SKM-1 treated with dmso at 0.1 percent for 144 hours (cell line): ENCODE measurements around the gene CYTH1.

Source experiments
- DNase-seq: peaks from one replicate; lab custom pipeline; 2025; ENCODE audit not compliant: unreplicated experiment; lab: John Stamatoyannopoulos, UW

CYTH1 gene

GRCh38 chr17:78781893-78782304 is at the start of gene CYTH1:
Gene CYTH1, minus strand, starts transcription at chr17:78782273. Its CDS starts 50 bp downstream, at chr17:78782223.
- no peak for DNase-seq

- DNase-seq: no peak
Observed at GRCh38 chr17:78829477-78829876, 47.4 kb upstream of the CYTH1 start.

GRCh38 chr17:78828470-78829185 is 46.6 kb upstream of the CYTH1 start:
- DNase-seq: no peak

- DNase-seq: no peak
Observed at GRCh38 chr17:78826836-78827509, 44.9 kb upstream of the CYTH1 start.

- no peak for DNase-seq
Observed at GRCh38 chr17:78826421-78826820, 44.3 kb upstream of the CYTH1 start.

GRCh38 chr17:78825696-78826095 is 43.6 kb upstream of the CYTH1 start:
- no peak for DNase-seq

GRCh38 chr17:78824240-78824639 is 42.2 kb upstream of the CYTH1 start:
- no peak for DNase-seq

GRCh38 chr17:78823282-78824046 is 41.4 kb upstream of the CYTH1 start:
- DNase-seq: no peak

- DNase-seq: no peak
Observed at GRCh38 chr17:78822552-78822951, 40.5 kb upstream of the CYTH1 start.

GRCh38 chr17:78821961-78822360 is 39.9 kb upstream of the CYTH1 start:
- no peak for DNase-seq

GRCh38 chr17:78820841-78821240 is 38.8 kb upstream of the CYTH1 start:
- DNase-seq: no peak

- DNase-seq: no peak
Observed at GRCh38 chr17:78819806-78820792, 38.0 kb upstream of the CYTH1 start.

GRCh38 chr17:78819402-78819801 is 37.3 kb upstream of the CYTH1 start:
- no peak for DNase-seq

GRCh38 chr17:78818932-78819331 is 36.9 kb upstream of the CYTH1 start:
- no peak for DNase-seq

- no peak for DNase-seq
Observed at GRCh38 chr17:78818152-78818846, 36.2 kb upstream of the CYTH1 start.

GRCh38 chr17:78817123-78817522 is 35.0 kb upstream of the CYTH1 start:
- DNase-seq: no peak

- DNase-seq: no peak
Observed at GRCh38 chr17:78815696-78816095, 33.6 kb upstream of the CYTH1 start.

- DNase-seq: no peak
Observed at GRCh38 chr17:78812855-78813254, 30.8 kb upstream of the CYTH1 start.

GRCh38 chr17:78808163-78808562 is 26.1 kb upstream of the CYTH1 start:
- DNase-seq: no peak

GRCh38 chr17:78806451-78806850 is 24.4 kb upstream of the CYTH1 start:
- DNase-seq: no peak
